H1 (cell line): ENCODE data around the gene STIM2. TPM values are rescaled to one million over a fixed set of nuclear protein-coding genes. Genes with fewer than 3 reads are reported as not detected.

ENCODE experiments used
- EP300 ChIP-seq, 2 experiments: IDR thresholded peaks; 1 replicate in 1 of 2; 2 replicates in 1 of 2; pipeline ENCODE4 v1.6.1; 2011 to 2012; ENCODE audit warnings: low read depth in 2 of 2, low read length in 2 of 2, mild to moderate bottlenecking in 2 of 2, borderline replicate concordance in 1 of 2, inconsistent platforms in 1 of 2, moderate library complexity in 1 of 2
- GABPA ChIP-seq: IDR thresholded peaks from 2 replicates; pipeline ENCODE4 v1.6.1; 2011; ENCODE audit warnings: mild to moderate bottlenecking, low read length, moderate library complexity, borderline replicate concordance; ENCODE audit not compliant: insufficient read depth
- RBBP5 ChIP-seq: IDR thresholded peaks from 2 replicates; pipeline ENCODE4 v1.7.1; 2012; ENCODE audit warnings: low read depth, mild to moderate bottlenecking, inconsistent platforms, low read length, moderate library complexity, borderline replicate concordance
- SIN3A ChIP-seq, 2 experiments: IDR thresholded peaks in 1 of 2; conservative IDR thresholded peaks in 1 of 2; 2 replicates each; pipeline ENCODE4 v1.6.1; 2011 to 2012; ENCODE audit warnings: low read length in 2 of 2, improper control_type of control experiment in 1 of 2, low read depth in 1 of 2, mild to moderate bottlenecking in 1 of 2
- SP1 ChIP-seq: IDR thresholded peaks from 2 replicates; pipeline ENCODE4 v1.6.1; 2011; ENCODE audit warnings: low read depth, low read length
- SP4 ChIP-seq: IDR thresholded peaks from 2 replicates; pipeline ENCODE4 v1.6.1; 2012; ENCODE audit warnings: low read length, inconsistent platforms
- TBP ChIP-seq: IDR thresholded peaks from 2 replicates; pipeline ENCODE4 v1.6.1; 2011; ENCODE audit warnings: low read depth, low read length, improper control_type of control experiment
- YY1 ChIP-seq: IDR thresholded peaks from 2 replicates; pipeline ENCODE4 v1.6.1; 2011; ENCODE audit warnings: low read depth, mild to moderate bottlenecking, low read length
- polyA plus RNA-seq, 7 experiments: library from polyadenylated mRNA; depleted of rRNA in 3 of 7; stranded (reverse) in 5 of 7; unstranded in 2 of 7; fragments of >200 nt in 5 of 7; fragments of 200-250 nt in 2 of 7; gene quantifications; 1 replicate in 5 of 7; 2 replicates in 1 of 7; 4 replicates in 1 of 7; pipeline versions ENCODE4 v1.2.1 to v1.2.3, GENCODE V29; 2011 to 2013; ENCODE audit warnings: missing spikeins in 2 of 7, mixed read lengths in 2 of 7
- total RNA-seq: library from RNA; stranded (reverse); fragmentation: NEBNext Ultra II Directional; extraction: Animal tissue kit (Norgen Biotek cat#: 25700); gene quantifications from 2 replicates; pipeline ENCODE4 v1.2.1, GENCODE V29; 2021

The STIM2 gene
- total and polyA plus RNA-seq, 2 of the 8 experiments (the other 6 are each of a cell fraction or from before 2014, with no cell fraction given): 22.9 to 23.0 TPM

- TF ChIP-seq SIN3A (conservative IDR thresholded peaks at IDR 0.05 in 1 of 2, IDR thresholded peaks at IDR 0.05 in 1 of 2; ENCODE audit: low read depth in 1 of 2, low read length in 2 of 2): peak in 1 of 2 experiments; percentile 75; a peak in 2 of 4 replicates
- peak; percentile 90 for TF ChIP-seq RBBP5
- no peak; the same call in 1 of the 2 replicates for TF ChIP-seq TBP
- TF ChIP-seq SP1: no peak
- no peak for TF ChIP-seq GABPA
- 0 out of 2 replicates have a peak, but pooled peaks have one; percentile 51 for TF ChIP-seq SP4
- no peak for TF ChIP-seq EP300 (IDR thresholded peaks at IDR 0.05; ENCODE audit: borderline replicate concordance in 1 of 2, low read depth in 2 of 2, low read length in 2 of 2)
- no peak for TF ChIP-seq YY1
These were observed 969 bp downstream of the STIM2 start (continued) for GRCh38 chr4:26861434-26862186.
